Kidney (tissue), 14 donors: Measurements from ENCODE around the gene CNGA4. TPM values are rescaled to one million over a fixed set of nuclear protein-coding genes. Genes with fewer than 3 reads are reported as not detected.

Source experiments
- DNase-seq, 5 donors: peaks; one replicate each; pipeline ENCODE4 v3.0.0-alpha.2; 2013 to 2020
- FAIRE-seq: peaks from 2 replicates; lab custom pipeline; 2012; peaks lifted over from hg19 to GRCh38; lab: Jason Lieb, UNC
- H3K27ac ChIP-seq, 2 donors: one replicate each; pipeline ENCODE4 v1.7.0; 2013; ENCODE audit warnings: low read depth in 2 of 2, low read length in 2 of 2, inconsistent platforms in 1 of 2
- H3K27me3 ChIP-seq: one replicate; pipeline ENCODE4 v1.7.1; 2013; ENCODE audit warnings: low read length, inconsistent platforms; ENCODE audit not compliant: control insufficient read depth, insufficient read depth
- H3K36me3 ChIP-seq, 3 donors: one replicate each; pipeline versions ENCODE4 v1.7.0 to v1.7.1; 2013; ENCODE audit warnings: low read length in 3 of 3, control low read depth in 1 of 3, inconsistent platforms in 1 of 3; ENCODE audit not compliant: insufficient read depth in 3 of 3, control insufficient read depth in 2 of 3
- H3K4me1 ChIP-seq, 3 donors: one replicate each; pipeline versions ENCODE4 v1.7.0 to v1.7.1; 2013; ENCODE audit warnings: low read length in 3 of 3, inconsistent platforms in 1 of 3, low read depth in 1 of 3; ENCODE audit not compliant: control insufficient read depth in 2 of 3, insufficient read depth in 2 of 3
- H3K4me3 ChIP-seq, 3 donors: one replicate each; pipeline versions ENCODE4 v1.7.0 to v1.8.1; 2013; ENCODE audit warnings: low read length in 3 of 3, control low read depth in 1 of 3, inconsistent platforms in 1 of 3
- H3K9ac ChIP-seq, 3 donors: one replicate each; pipeline versions ENCODE4 v1.7.0 to v1.7.1; 2013; ENCODE audit warnings: low read length in 3 of 3, control low read depth in 1 of 3, inconsistent platforms in 1 of 3
- H3K9me3 ChIP-seq, 3 donors: one replicate each; pipeline versions ENCODE4 v1.7.0 to v1.7.1; 2013; ENCODE audit warnings: low read length in 3 of 3, control low read depth in 1 of 3, inconsistent platforms in 1 of 3; ENCODE audit not compliant: control insufficient read depth in 2 of 3, insufficient read depth in 1 of 3
- intact Hi-C: fragments of 100-400 bp; cut with DNase I; formaldehyde crosslinking; loops from one replicate; pipeline ENCODE4 v1.11.1; 2022
- polyA plus RNA-seq: library from polyadenylated mRNA; stranded (reverse); fragments of 350-450 nt; fragmentation: Illumina TruSeq; extraction: RNeasy Lipid Tissue Mini Kit (QIAGEN cat#74804); gene quantifications from one replicate; pipeline ENCODE4 v1.2.3, GENCODE V29; 2014; ENCODE audit warnings: low read depth, low replicate concordance; ENCODE audit not compliant: insufficient read depth
- total RNA-seq: library from RNA; stranded (reverse); fragmentation: NEBNext Ultra II Directional; extraction: Animal tissue kit (Norgen Biotek cat#: 25700); gene quantifications from one replicate; pipeline ENCODE4 v1.2.1, GENCODE V29; 2021
- TF ChIP-seq, protein P1 (sequence below): IDR thresholded peaks from 3 replicates; pipeline ENCODE4 v1.5.1; 2012; ENCODE audit warnings: mild to moderate bottlenecking, moderate library complexity, borderline replicate concordance; ENCODE audit not compliant: insufficient read depth; ENCODE audit errors: extremely low read depth
- donor health status: control.
- donor health status: control.
- donor health status: control.
- donor health status: control.
- donor health status: control.
- donor health status: DM: yes; HTN: yes; CAD: no.
- donor health status: Normal renal cell carcinoma (clear cell type).

Gene CNGA4
- total and polyA plus RNA-seq, 2 donors from 2014 or later = 0.22 TPM; not detected in 1

DNA sequence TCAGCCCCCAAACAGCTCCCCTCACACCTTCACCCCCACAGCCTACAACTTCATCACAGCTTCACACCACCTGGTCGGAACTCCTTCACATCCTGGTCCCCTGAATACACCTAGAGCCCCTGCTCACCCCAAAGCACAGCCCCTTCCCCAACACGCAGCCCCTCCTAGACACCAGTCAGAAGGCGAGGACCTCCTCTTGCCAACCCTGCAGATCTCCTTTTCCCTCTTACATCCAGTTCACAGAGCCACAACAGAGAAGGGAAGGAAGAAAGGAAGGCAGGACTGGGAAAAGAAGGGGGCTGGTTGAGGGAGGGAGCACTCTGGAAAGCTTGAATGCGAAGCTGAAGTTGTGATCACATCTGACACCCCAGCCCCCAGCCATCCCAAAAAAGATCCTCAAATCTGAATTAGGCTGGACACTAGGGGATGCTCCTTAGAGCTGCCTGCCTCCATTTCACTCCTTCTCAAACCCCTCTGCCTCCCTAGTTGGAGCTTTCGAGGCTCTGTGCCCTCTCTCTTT, 21.4 kb downstream of the CNGA4 start:
- FAIRE-seq = no peak
- H3K9me3 ChIP-seq = no peaks in the 10 kb centered on the region
- H3K4me1 ChIP-seq = peaks cover 0 to 7% (median 0%) of the 10 kb centered on the region in 3 donors
- no peak overlapping the region for H3K27ac ChIP-seq
- no peak overlapping the region for H3K9ac ChIP-seq
- DNase-seq = peak in 1 of 5 donors; percentile 15
- intact Hi-C loops = no loop called here
- peaks cover 6% of the 10 kb centered on the region for H3K27me3 ChIP-seq
- H3K36me3 ChIP-seq = no peaks in the 10 kb centered on the region
- TF ChIP-seq, protein P1, sequence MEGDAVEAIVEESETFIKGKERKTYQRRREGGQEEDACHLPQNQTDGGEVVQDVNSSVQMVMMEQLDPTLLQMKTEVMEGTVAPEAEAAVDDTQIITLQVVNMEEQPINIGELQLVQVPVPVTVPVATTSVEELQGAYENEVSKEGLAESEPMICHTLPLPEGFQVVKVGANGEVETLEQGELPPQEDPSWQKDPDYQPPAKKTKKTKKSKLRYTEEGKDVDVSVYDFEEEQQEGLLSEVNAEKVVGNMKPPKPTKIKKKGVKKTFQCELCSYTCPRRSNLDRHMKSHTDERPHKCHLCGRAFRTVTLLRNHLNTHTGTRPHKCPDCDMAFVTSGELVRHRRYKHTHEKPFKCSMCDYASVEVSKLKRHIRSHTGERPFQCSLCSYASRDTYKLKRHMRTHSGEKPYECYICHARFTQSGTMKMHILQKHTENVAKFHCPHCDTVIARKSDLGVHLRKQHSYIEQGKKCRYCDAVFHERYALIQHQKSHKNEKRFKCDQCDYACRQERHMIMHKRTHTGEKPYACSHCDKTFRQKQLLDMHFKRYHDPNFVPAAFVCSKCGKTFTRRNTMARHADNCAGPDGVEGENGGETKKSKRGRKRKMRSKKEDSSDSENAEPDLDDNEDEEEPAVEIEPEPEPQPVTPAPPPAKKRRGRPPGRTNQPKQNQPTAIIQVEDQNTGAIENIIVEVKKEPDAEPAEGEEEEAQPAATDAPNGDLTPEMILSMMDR = no peak
- no peak overlapping the region for H3K4me3 ChIP-seq

DNA sequence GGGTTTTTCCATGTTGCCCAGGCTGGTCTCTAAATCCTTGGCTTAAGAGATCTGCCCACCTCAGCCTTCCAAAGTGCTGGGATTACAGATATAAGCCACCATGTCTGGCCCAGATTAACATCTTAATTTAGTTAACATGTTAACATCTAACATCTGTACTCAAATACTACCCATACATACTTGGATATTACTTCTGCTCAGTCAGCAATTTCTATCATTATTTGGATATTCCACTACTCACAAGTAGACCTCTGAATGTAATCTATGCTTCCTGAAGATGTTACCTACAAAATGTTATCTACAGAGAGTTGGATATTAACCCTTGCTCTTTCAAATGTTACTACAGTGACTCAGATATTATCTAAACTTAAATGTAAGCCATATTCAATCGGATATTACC, 24.8 kb downstream of the CNGA4 start:
- peaks cover 0 to 4% (median 0%) of the 10 kb centered on the region in 3 donors for H3K4me1 ChIP-seq
- H3K4me3 ChIP-seq = no peak overlapping the region
- H3K9ac ChIP-seq = no peak overlapping the region
- H3K9me3 ChIP-seq = no peaks in the 10 kb centered on the region
- TF ChIP-seq, protein P1 = no peak
- DNase-seq (no peak), FAIRE-seq (no peak)
- H3K27ac ChIP-seq = no peak overlapping the region
- H3K36me3 ChIP-seq = no peaks in the 10 kb centered on the region
- peaks cover 6% of the 10 kb centered on the region for H3K27me3 ChIP-seq
- intact Hi-C loops = no loop called here

DNA sequence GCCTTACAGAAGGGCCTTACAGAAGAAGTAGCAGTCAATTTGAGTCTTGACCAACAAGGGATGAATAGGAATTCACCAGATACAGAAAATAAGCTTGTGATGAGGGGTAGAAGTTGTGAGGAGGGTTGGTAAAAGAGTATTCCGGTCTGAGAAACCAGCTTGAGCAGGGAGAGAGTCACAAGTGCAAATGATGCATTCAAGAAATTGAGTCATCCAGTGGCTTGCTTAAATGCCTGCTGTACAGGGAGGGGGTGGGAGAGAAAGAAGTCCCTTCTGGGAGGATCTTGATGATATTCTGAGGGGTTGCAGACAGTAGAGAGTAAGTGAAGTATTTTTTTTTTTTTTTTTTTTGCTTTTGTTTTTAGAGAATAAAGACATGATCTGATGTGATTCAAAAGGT, 29.9 kb downstream of the CNGA4 start:
- no peak overlapping the region for H3K9ac ChIP-seq
- TF ChIP-seq, protein P1 = no peak

DNA sequence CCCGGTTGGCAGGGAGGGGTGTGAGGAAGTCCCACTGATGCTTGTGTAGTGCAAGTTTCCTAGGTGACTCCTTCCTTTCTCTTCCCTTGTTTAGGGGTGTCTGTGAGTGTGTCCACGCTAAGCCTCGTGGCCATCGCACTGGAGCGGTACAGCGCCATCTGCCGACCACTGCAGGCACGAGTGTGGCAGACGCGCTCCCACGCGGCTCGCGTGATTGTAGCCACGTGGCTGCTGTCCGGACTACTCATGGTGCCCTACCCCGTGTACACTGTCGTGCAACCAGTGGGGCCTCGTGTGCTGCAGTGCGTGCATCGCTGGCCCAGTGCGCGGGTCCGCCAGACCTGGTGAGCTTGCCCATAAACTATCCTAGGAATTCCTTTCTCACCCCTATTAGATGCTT, 31.1 kb downstream of the CNGA4 start:
- Histone ChIP-seq H3K4me1 (no peaks in the 10 kb centered on the region), H3K4me3 (no peak overlapping the region), H3K9me3 (no peaks in the 10 kb centered on the region), H3K27ac (no peak overlapping the region), H3K36me3 (no peaks in the 10 kb centered on the region), H3K27me3 (no peaks in the 10 kb centered on the region), H3K9ac (no peak overlapping the region)
- DNase-seq (no peak), FAIRE-seq (no peak)
- TF ChIP-seq, protein P1 = no peak
- intact Hi-C loops = no loop called here

More for the DNA sequence above, 29.9 kb downstream of the CNGA4 start:
- Histone ChIP-seq H3K4me3 (no peak overlapping the region), H3K9me3 (no peaks in the 10 kb centered on the region), H3K27ac (no peak overlapping the region), H3K36me3 (no peaks in the 10 kb centered on the region), H3K4me1 (no peaks in the 10 kb centered on the region), H3K27me3 (no peaks in the 10 kb centered on the region)
- FAIRE-seq = no peak
- no peak for DNase-seq
- intact Hi-C loops = no loop called here
